Measurements from ENCODE around the gene EDEM3.
"Not testable (repeated sequence)": the region's sequence is repeated elsewhere in the genome, so short reads cannot be mapped to it uniquely, and the experiment has no call there.

Gene EDEM3

DNA sequence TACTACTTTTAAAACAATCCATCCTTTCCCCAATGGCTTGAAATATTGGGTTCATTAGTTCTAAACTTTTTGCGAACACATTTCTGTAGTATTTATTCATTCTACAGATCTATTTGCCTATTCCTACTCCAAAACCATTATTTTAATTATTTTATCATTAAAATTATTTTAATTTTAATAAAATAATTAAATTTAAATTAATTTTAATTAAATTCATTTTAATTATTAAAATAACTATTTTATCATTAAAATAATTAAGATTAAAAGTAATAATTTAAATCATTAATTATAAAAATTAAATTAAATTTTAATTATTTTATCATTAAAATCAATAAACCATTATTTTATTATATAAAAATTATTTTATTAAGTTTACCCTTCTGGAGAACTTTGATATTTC lies 15.6 kb downstream of the EDEM3 start:
- DNase-seq, result no peak

DNA sequence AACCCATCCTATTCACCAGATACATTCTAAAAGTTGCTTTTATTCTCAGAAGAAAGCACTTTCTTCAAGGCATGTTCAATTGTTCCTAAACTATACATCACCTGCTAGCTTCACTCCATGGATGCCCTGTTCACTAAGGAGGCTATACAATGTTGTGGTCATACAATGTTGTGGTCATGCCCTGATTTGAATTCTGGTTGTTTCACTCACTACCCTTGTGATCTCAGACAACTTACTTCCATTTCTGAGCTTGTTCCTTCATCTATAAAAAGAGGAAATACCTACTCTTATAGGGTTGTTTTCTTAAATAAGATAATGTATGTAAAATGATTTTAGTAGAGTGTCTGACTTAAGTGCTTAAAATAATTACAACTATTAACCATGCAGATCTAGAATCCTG lies 19.7 kb downstream of the EDEM3 start:
- DNase-seq, result no peak

GRCh38 chr1:184724843-184725242 lies 29.8 kb downstream of the EDEM3 start:
- DNase-seq, result no peak

- DNase-seq, result no peak
Observed at GRCh38 chr1:184716158-184716557, 38.5 kb downstream of the EDEM3 start.

- no peak for DNase-seq
Observed at GRCh38 chr1:184709418-184709817, 45.2 kb downstream of the EDEM3 start.

GRCh38 chr1:184708084-184708676 lies 46.5 kb downstream of the EDEM3 start:
- no peak for DNase-seq

DNA sequence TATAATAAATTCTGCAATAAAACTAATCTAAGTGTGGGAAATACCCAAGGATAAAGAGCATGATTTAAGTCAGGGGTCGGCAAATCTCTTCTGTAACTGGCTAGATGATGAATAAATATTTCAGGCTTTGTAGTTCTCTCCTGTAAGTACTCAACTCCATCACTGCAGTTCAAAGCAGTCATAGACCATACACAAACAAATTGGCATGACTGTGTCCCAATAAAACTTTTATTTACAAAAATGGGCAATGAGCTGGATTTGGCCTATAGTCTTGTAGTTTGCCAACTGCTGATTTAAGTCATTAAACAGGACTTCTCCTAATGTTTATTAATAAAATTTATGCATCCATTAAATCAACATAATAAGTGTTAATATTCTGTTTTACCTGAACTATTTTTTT lies 49.4 kb downstream of the EDEM3 start:
- no peak for DNase-seq

DNA sequence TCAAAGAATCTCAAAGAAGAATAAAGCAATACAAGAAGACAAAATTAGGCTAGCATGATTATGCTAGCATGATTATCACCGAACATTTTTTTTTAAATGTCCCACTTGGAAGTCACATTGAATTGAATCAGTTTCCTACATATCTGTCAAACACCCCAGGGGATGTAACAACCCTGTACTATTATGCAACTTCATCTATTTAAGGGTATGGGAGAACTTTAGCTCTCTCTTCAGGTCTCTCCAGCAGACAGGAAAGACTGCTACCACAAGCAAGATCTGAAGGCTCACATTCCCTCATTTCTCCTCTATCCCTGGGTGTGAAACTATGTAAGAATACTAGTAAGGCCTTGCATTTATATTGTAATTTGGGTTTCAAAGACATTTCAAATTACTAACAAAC lies 52.8 kb downstream of the EDEM3 start:
- no peak for DNase-seq

DNA sequence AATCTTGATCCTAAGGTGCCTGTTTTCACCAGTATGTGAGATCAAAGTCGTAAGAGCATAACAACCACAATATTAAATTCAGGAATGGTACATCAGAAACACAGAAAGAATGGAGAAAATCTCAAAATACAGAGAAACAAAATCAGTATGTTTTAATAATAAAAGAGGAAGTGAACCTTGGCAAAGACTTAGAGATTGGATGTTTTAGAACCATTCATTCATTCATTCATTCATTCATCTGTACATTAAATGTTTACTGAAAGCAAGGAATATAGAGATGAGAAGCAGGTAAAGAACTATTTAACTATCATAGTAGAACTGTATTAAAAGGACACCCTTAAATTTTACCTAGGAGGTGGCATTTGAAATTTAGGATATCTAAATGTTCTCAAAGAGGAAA lies 55.7 kb downstream of the EDEM3 start:
- no peak for DNase-seq

GRCh38 chr1:184698016-184698415 lies 56.6 kb downstream of the EDEM3 start:
- DNase-seq, result no peak

- DNase-seq, result no peak
Observed at GRCh38 chr1:184696403-184696802, 58.3 kb downstream of the EDEM3 start.

DNA sequence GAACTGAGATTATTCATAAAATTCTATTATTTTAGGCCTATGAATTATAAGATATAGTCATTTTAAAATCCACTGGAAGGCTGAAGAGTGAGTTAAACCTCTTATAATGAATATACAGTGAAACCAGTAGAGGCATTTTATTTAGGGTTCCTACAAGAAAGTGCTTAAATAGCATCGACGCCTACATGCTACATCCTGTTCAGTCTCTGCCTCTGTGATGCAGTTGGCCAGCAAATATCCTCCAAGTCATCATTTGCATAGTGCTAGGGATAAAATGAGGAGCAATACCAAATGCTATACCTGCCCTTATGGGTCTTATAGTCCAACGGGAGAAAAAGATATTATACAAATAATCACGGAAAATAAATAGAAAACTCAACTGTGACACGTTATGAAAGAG lies 59.6 kb downstream of the EDEM3 start:
- DNase-seq, result no peak

GRCh38 chr1:184693011-184693410 lies 61.6 kb downstream of the EDEM3 start:
- DNase-seq, result peak; percentile 5

DNA sequence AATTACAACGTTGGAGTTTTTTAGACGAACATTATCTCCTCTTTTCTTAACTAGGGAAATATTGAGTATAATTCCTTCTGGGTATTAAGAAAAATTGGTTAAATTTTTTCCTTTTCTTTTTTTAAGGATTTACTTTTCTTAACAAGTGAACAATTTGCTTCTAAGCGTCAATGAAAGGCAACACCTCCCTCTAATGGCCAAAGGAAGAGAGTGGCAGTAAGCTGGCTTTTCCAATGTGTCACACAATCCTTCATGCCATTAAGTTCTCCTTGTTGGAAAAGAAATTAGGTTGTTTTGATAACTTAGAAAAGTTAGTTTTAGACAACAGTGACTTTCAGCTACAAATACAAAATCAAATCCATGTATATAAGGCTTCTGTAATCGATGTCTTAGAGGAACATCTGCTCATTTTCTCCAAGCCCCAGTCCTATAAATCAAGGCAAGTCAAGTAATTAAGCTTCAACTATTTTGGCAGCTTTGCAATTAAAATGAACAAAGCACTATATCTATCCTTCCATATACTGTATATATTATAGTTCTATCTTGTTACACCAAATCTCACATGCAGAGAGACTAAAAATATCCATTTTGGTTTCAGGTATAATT lies 62.8 kb downstream of the EDEM3 start:
- DNase-seq, result peak; percentile 62

DNA sequence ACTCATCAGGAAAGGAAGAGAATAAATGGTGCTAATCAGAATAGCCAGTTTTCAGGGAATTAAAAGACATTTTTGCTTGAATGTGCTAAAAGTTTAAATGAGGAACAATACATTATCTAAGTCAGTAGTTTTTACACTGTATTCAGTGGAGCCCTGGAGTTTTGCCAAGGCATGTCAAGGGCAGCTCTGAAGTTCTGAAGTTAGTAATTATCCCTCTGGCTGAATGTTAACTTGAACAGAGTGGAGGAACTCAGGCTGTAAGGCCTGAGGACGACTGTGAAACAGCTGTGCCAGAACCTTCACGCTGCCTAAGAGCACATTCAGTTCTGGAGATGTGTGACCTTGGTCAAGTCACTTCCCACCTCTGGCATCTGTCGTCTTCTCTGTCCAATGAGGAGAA lies 68.1 kb downstream of the EDEM3 start:
- no peak for DNase-seq

GRCh38 chr1:184685116-184685515 lies 69.5 kb downstream of the EDEM3 start:
- DNase-seq, result no peak

DNA sequence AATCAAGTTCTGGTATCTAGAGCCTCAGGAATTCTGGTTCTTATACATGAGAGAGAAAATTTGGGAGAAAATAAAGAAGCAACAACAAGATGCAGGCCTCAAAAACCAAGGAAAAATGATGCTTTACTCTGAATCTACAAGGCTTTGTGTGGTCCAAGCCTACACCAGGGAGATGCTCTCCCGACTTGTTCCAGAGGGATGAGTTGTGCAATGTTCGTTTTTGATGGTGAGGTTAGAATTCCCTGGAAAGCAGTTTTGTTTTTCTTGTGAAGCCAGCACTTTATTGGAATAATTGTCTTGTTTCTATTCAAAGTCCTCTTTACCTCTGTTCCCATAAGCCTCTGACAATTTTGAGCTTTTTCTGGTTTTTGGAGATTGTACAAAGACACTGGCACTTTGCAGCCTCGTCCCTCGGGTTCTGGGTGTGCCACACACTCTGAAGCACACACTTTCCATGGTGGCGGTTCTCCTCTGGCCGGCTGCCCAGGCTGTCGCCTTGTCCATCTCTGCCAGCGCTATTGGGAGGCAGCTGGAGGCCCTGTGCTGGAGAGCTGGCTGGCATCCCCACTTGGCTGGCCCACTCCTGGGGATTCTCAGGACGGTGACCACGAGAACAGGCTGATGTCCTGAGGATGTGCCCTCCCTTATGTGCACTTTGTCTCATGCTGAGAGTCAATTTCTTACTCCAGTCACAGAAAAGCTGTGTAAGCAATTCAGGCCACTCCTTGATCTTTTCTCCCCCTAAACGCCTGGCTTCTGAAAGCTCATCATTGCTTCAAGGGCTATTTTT lies 70.2 kb downstream of the EDEM3 start:
- peak; percentile 15 for DNase-seq

DNA sequence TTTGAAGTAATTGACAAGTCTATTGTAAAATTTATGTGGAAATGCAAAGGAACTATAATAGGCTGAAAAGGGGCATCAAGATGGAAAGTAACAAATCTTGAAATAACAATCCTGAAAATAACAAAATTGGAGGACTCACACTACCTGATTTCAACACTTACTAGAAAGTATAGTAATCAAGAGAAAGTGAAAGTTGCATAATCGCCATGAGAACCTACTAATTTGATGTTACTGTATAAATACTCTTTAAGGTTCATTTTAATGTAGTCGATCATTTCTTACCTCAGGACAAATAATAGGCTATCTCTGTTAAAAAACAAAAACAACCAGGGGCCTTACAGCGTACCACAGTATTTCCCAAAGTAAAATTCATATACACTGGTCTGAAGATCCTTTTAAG lies 71.7 kb downstream of the EDEM3 start:
- no peak for DNase-seq

- not testable (repeated sequence) for DNase-seq
Observed at GRCh38 chr1:184680611-184681225, 73.9 kb downstream of the EDEM3 start.

DNA sequence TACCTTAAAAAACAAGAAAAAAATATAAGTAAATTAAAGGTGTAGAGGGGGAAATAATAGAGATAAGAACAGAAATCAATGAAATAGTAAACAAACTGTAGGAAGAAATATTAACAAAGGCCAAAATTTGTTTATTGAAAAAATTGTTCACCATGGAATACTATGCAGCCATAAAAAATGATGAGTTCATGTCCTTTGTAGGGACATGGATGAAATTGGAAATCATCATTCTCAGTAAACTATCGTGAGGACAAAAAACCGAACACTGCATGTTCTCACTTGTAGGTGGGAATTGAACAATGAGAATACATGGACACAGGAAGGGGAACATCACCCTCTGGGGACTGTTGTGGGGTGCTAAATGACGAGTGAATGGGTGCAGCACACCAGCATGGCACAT lies 75.2 kb downstream of the EDEM3 start:
- not testable (repeated sequence) for DNase-seq

DNA sequence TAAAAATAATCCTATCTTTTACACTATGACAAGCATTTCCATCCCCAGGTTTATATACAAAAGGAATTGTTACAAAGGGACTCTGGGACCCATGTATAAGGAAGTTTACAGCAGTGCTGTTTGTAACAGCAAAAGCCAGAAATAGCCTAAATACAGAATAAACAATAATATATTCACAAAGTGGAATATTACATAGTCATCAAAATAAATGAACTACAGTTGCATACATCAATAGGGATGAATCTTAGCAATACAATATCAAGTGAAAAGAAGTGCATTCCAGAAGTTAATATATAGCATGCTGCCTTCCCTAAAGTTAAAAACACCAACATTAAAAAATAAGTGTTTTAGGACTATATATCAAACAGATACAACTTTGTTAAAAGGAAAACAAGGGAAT lies 77.3 kb downstream of the EDEM3 start:
- DNase-seq, result no peak

GRCh38 chr1:184673305-184673704 lies 81.4 kb downstream of the EDEM3 start:
- no peak for DNase-seq

DNA sequence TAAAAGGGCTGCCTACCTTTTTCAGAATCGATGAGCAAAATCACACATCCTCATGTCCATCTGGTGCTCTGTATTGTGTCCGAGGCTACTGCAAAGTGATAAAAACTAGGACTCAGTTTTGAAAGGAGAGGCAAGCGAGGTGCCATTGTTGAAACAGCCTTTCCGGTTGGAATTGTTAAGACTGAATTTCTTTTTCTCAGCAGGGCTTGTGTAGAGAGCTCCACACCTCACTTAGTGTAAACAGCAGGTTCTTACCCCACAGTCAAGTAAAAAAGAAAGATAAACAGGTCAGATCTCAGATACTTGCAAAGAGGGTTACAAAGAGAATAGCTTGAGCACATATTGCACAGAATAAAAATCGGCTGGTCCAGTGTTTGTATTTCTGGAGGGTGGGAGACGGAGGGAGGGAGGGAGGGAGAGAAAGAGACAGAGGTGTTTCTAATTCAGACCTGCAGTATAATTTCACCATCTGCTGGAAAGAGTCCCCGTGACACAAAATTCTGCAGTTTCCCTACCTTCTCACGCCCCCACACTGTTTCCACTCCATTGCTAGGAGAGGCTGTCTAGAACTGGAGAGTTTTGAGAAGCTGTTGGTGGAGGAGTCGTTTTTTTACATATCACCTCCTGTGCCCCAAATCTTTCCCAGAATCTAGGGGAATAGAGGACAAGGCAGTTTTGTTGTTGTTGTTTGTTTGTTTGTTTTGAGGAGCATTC lies 82.5 kb downstream of the EDEM3 start:
- peak; percentile 55 for DNase-seq

Measured in NCI-H2227 treated with DMSO at 0.1 percent for 48 hours (cell line).